HepG2 (cell line): ENCODE data around the gene CDK14. TPM values are rescaled to one million over a fixed set of nuclear protein-coding genes. Genes with fewer than 3 reads are reported as not detected.
A peak's percentile ranks its signal among the peaks of the same experiment; 100 is the strongest.

Experiments
- ATAC-seq: fragments of 200-7000 bp; cut with Tn5 transposase; 3 replicates; pipeline ENCODE4 v1.9.1; 2020; ENCODE audit warnings: mild to moderate bottlenecking, moderate library complexity
- BruUV-seq: library from RNA; stranded (reverse); fragments of 400-500 nt; replicated peaks from 2 replicates; lab custom pipeline; 2021; lab: Mats Ljungman, UMichigan
- CTCF ChIA-PET: fragments of 300-600 bp; formaldehyde crosslinking; extraction: SDS; loops from one replicate; lab custom pipeline; 2021; ENCODE audit warnings: low total read pairs, inconsistent platforms, low intra/inter-chr PET ratio; lab: Yijun Ruan, JAX
- POLR2A ChIA-PET: fragments of 350-600 bp; sonication (Branson Sonifier 250); formaldehyde crosslinking; loops from one replicate; lab custom pipeline; 2020; ENCODE audit warnings: antibody characterized with exemption, inconsistent platforms; lab: Yijun Ruan, JAX
- DNase-seq: peaks from one replicate; pipeline ENCODE4 v3.0.0-alpha.2; 2015; ENCODE audit warnings: low spot score
- FAIRE-seq: peaks from 3 replicates; lab custom pipeline; 2011; peaks lifted over from hg19 to GRCh38; lab: Jason Lieb, UNC
- H2AFZ ChIP-seq: one replicate; pipeline ENCODE4 v1.6.1; 2011; ENCODE audit warnings: low read length, inconsistent platforms
- H3K27ac ChIP-seq: fragments of 300-600 bp; 3 replicates; pipeline ENCODE4 v1.8.0; 2011; ENCODE audit warnings: mixed run types, mild to moderate bottlenecking, mixed read lengths, low read length, inconsistent platforms; ENCODE audit not compliant: insufficient read depth; ENCODE audit errors: extremely low read length
- H3K27me3 ChIP-seq, 2 experiments: fragments of 200-600 bp in 1 of 2; 2 replicates in 1 of 2; 3 replicates in 1 of 2; pipeline versions ENCODE4 v1.6.0 to v1.8.0; 2011; ENCODE audit warnings: low read length in 2 of 2, mild to moderate bottlenecking in 2 of 2, moderate library complexity in 2 of 2, inconsistent platforms in 1 of 2; ENCODE audit not compliant: insufficient read depth in 2 of 2, control insufficient read depth in 1 of 2
- H3K36me3 ChIP-seq, 2 experiments: fragments of 200-600 bp in 1 of 2; replicated peaks in 1 of 2; 2 replicates in 1 of 2; 3 replicates in 1 of 2; pipeline versions ENCODE4 v1.5.1 to v1.8.0; 2011; ENCODE audit warnings: low read length in 2 of 2, inconsistent platforms in 1 of 2; ENCODE audit not compliant: insufficient read depth in 2 of 2, control insufficient read depth in 1 of 2
- H3K4me1 ChIP-seq: 2 replicates; pipeline ENCODE4 v1.5.1; 2012; ENCODE audit warnings: low read length, inconsistent platforms; ENCODE audit not compliant: insufficient read depth
- H3K4me2 ChIP-seq: 2 replicates; pipeline ENCODE4 v1.6.0; 2011; ENCODE audit warnings: low read depth, low read length, inconsistent platforms
- H3K4me3 ChIP-seq, 3 experiments: fragments of 200-600 bp in 1 of 3; sonication (generic), shearing (Covaris generic) in 1 of 3; replicated peaks in 1 of 3; 2 replicates each; pipeline ENCODE4 v1.5.1; 2011 to 2016; ENCODE audit warnings: low read length in 3 of 3, inconsistent platforms in 2 of 3, low read depth in 2 of 3, mild to moderate bottlenecking in 2 of 3, control low read depth in 1 of 3, mixed read lengths in 1 of 3; ENCODE audit not compliant: insufficient read depth in 1 of 3
- H3K79me2 ChIP-seq: one replicate; pipeline ENCODE4 v1.6.1; 2011; ENCODE audit warnings: low read length, inconsistent platforms; ENCODE audit not compliant: insufficient read depth
- H3K9ac ChIP-seq: 2 replicates; pipeline ENCODE4 v1.6.0; 2011; ENCODE audit warnings: mild to moderate bottlenecking, low read depth, low read length, inconsistent platforms; ENCODE audit not compliant: insufficient read depth
- H3K9me3 ChIP-seq: 2 replicates; pipeline ENCODE4 v1.5.1; 2012; ENCODE audit warnings: mild to moderate bottlenecking, low read length
- H4K20me1 ChIP-seq: 2 replicates; pipeline ENCODE4 v1.6.0; 2011; ENCODE audit warnings: inconsistent platforms, mild to moderate bottlenecking, low read length, moderate library complexity; ENCODE audit not compliant: insufficient read depth
- ELF1 ChIP-seq: sonication (generic); formaldehyde crosslinking; IDR thresholded peaks from 2 replicates; pipeline ENCODE4 v1.4.0; 2020; ENCODE audit warnings: missing genetic modification reagents
- FOXK2 ChIP-seq: fragments of 450-650 bp; IDR thresholded peaks from 2 replicates; pipeline ENCODE4 v1.6.1; 2016
- MLLT10 ChIP-seq: sonication (generic); formaldehyde crosslinking; IDR thresholded peaks from 2 replicates; pipeline ENCODE4 v1.4.0; 2020; ENCODE audit warnings: missing genetic modification reagents
- POLR2A ChIP-seq, 2 experiments: IDR thresholded peaks; 2 replicates each; pipeline ENCODE4 v1.6.1; 2011; ENCODE audit warnings: low read depth in 2 of 2, low read length in 2 of 2, mild to moderate bottlenecking in 1 of 2, moderate library complexity in 1 of 2; ENCODE audit not compliant: insufficient read depth in 1 of 2
- ZNF121 ChIP-seq: sonication (generic); formaldehyde crosslinking; IDR thresholded peaks from 2 replicates; pipeline ENCODE4 v1.5.0; 2020; ENCODE audit warnings: mild to moderate bottlenecking, missing genetic modification reagents
- ZNF33A ChIP-seq: sonication (generic); formaldehyde crosslinking; IDR thresholded peaks from 2 replicates; pipeline ENCODE4 v1.5.1; 2020; ENCODE audit warnings: missing genetic modification reagents, mild to moderate bottlenecking, moderate library complexity, borderline replicate concordance
- WGBS: methylation state at CpG from one replicate; pipeline ENCODE4 v1.1.6; 2017; ENCODE audit warnings: low lambda C conversion rate; 5-methylcytosine and 5-hydroxymethylcytosine counted together
- in situ Hi-C: cut with HindIII; loops from 2 replicates; pipeline ENCODE4 v1.10.0; 2017; ENCODE audit warnings: low pct_unique_long_range_greater_than_20kb; ENCODE audit not compliant: extremely low pct_ligation_motif_present
- intact Hi-C: fragments of 100-400 bp; cut with micrococcal nuclease; formaldehyde crosslinking; loops from one replicate; pipeline ENCODE4 v1.10.0; 2022; ENCODE audit not compliant: unreplicated experiment
- polyA plus RNA-seq, 8 experiments: library from polyadenylated mRNA; depleted of rRNA in 3 of 8; stranded (reverse) in 7 of 8; unstranded in 1 of 8; fragments of >200 nt; fragmentation: Illumina TruSeq in 4 of 8; extraction: Trizol in 4 of 8; gene quantifications; 2 replicates each; pipeline versions ENCODE4 v1.2.1 to v1.2.3, GENCODE V29; 2011 to 2016; ENCODE audit warnings: low read depth in 4 of 8, missing spikeins in 1 of 8, mixed read lengths in 1 of 8; ENCODE audit not compliant: insufficient read depth in 1 of 8
- total RNA-seq, 5 experiments: library from RNA; depleted of rRNA; stranded (reverse); fragments of >200 nt; fragmentation: Illumina TruSeq; extraction: Trizol; gene quantifications; 2 replicates each; pipeline ENCODE4 v1.2.3, GENCODE V29; 2016; ENCODE audit warnings: low read depth in 1 of 5
- TF ChIP-seq, protein P1 (sequence below): sonication (generic); formaldehyde crosslinking; IDR thresholded peaks from 2 replicates; pipeline ENCODE4 v1.9.0; 2021; ENCODE audit warnings: missing genetic modification reagents, mild to moderate bottlenecking, borderline replicate concordance
- TF ChIP-seq, protein P2 (sequence below): sonication (generic); formaldehyde crosslinking; IDR thresholded peaks from 2 replicates; pipeline ENCODE4 v1.4.0; 2020; ENCODE audit warnings: mild to moderate bottlenecking, missing genetic modification reagents
- TF ChIP-seq, protein P3 (sequence below): sonication (generic); formaldehyde crosslinking; IDR thresholded peaks from 2 replicates; pipeline ENCODE4 v1.4.0; 2020; ENCODE audit warnings: missing genetic modification reagents, mild to moderate bottlenecking, borderline replicate concordance

The CDK14 gene
- total and polyA plus RNA-seq, 2 of the 13 experiments (the other 11 are each of a cell fraction or from before 2014, with no cell fraction given), result 0.26 to 0.71 TPM

DNA sequence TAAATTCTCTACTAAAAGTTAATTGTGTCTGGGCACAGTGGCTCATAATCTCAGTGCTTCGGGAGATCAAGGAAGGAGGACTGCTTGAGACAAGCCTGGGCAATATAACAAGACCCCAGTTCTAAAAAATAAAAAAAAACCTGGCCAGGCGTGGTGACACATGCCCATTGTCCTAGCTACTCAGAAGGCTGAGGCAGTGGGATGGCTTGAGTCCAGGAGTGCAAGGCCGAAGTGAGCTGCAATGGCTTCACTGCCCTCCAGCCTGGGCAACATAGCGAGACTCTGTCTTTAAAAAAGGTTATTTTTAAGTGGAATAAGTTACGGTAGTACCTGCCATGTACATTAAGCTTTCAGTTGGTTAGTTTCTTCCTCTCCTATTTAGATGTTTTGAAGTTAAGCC lies 28.9 kb downstream of the CDK14 start:
- no TSS peak for BruUV-seq
- WGBS, result 34% methylated on average over 5 of the region's 5 CpGs
- ATAC-seq (no peak), DNase-seq (no peak), FAIRE-seq (no peak)
- H3K36me3 ChIP-seq, result no peaks in the 10 kb centered on the region
- in situ Hi-C loops (no loop called here), intact Hi-C loops (no loop called here)
- H4K20me1 ChIP-seq, result no peaks in the 10 kb centered on the region
- no peak overlapping the region for H3K9ac ChIP-seq
- ChIA-PET POLR2A (no interaction called here), CTCF (no interaction called here)
- H3K27ac ChIP-seq, result no peak overlapping the region
- 0 out of 2 replicates have a peak, but pooled peaks have one; percentile 10 for TF ChIP-seq ZNF121
- TF ChIP-seq MLLT10 (CRISPR knock-in tag), result no peak
- no peak overlapping the region for H3K4me3 ChIP-seq
- H3K27me3 ChIP-seq, result no peaks in the 10 kb centered on the region
- no peaks in the 10 kb centered on the region for H3K4me1 ChIP-seq
- H2AFZ ChIP-seq, result no peak overlapping the region
- no peaks in the 10 kb centered on the region for H3K9me3 ChIP-seq
- H3K79me2 ChIP-seq, result no peaks in the 10 kb centered on the region
- H3K4me2 ChIP-seq, result no peak overlapping the region

DNA sequence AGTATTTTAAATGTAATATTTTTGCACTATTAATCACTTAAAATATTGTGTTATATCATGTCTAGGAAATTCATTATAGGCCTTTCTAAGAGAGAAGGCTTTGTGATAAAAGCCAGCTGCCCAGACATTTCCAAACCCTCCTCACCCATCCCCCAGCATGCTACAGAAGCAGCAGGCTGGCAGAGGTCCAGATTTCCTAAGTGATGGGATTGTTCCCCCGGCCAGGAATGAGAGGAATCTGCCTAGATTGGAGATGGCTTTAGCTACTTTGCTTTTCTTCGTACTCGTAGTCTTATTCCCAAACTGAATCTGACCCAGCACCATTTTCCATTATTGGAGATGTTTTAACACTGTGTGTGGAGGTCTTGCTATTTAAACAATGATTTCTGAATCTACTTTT lies 29.4 kb downstream of the CDK14 start:
- Histone ChIP-seq H3K27me3 (no peaks in the 10 kb centered on the region), H3K4me2 (no peak overlapping the region), H3K4me1 (no peaks in the 10 kb centered on the region), H4K20me1 (no peaks in the 10 kb centered on the region), H3K27ac (no peak overlapping the region), H3K79me2 (no peaks in the 10 kb centered on the region), H3K9ac (no peak overlapping the region), H3K4me3 (no peak overlapping the region), H3K9me3 (no peaks in the 10 kb centered on the region), H3K36me3 (no peaks in the 10 kb centered on the region), H2AFZ (no peak overlapping the region)
- CTCF ChIA-PET, result no interaction called here
- intact Hi-C loops (no loop called here), in situ Hi-C loops (no loop called here)
- 47% methylated on average over 3 of the region's 3 CpGs for WGBS
- BruUV-seq, result no TSS peak
- ATAC-seq (no peak), FAIRE-seq (no peak), DNase-seq (no peak)
- POLR2A ChIA-PET, result no interaction called here
- TF ChIP-seq, protein P1, sequence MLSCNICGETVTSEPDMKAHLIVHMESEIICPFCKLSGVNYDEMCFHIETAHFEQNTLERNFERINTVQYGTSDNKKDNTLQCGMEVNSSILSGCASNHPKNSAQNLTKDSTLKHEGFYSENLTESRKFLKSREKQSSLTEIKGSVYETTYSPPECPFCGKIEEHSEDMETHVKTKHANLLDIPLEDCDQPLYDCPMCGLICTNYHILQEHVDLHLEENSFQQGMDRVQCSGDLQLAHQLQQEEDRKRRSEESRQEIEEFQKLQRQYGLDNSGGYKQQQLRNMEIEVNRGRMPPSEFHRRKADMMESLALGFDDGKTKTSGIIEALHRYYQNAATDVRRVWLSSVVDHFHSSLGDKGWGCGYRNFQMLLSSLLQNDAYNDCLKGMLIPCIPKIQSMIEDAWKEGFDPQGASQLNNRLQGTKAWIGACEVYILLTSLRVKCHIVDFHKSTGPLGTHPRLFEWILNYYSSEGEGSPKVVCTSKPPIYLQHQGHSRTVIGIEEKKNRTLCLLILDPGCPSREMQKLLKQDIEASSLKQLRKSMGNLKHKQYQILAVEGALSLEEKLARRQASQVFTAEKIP (CRISPR knock-in tag), result no peak
- TF ChIP-seq POLR2A (IDR thresholded peaks at IDR 0.05; ENCODE audit: insufficient read depth in 1 of 2, low read depth in 2 of 2, low read length in 2 of 2) (no peak), ZNF33A (CRISPR knock-in tag) (no peak), ELF1 (CRISPR knock-in tag) (no peak), FOXK2 (no peak)
- TF ChIP-seq, protein P2, sequence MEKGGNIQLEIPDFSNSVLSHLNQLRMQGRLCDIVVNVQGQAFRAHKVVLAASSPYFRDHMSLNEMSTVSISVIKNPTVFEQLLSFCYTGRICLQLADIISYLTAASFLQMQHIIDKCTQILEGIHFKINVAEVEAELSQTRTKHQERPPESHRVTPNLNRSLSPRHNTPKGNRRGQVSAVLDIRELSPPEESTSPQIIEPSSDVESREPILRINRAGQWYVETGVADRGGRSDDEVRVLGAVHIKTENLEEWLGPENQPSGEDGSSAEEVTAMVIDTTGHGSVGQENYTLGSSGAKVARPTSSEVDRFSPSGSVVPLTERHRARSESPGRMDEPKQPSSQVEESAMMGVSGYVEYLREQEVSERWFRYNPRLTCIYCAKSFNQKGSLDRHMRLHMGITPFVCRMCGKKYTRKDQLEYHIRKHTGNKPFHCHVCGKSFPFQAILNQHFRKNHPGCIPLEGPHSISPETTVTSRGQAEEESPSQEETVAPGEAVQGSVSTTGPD (CRISPR knock-in tag), result no peak
- TF ChIP-seq, protein P3, sequence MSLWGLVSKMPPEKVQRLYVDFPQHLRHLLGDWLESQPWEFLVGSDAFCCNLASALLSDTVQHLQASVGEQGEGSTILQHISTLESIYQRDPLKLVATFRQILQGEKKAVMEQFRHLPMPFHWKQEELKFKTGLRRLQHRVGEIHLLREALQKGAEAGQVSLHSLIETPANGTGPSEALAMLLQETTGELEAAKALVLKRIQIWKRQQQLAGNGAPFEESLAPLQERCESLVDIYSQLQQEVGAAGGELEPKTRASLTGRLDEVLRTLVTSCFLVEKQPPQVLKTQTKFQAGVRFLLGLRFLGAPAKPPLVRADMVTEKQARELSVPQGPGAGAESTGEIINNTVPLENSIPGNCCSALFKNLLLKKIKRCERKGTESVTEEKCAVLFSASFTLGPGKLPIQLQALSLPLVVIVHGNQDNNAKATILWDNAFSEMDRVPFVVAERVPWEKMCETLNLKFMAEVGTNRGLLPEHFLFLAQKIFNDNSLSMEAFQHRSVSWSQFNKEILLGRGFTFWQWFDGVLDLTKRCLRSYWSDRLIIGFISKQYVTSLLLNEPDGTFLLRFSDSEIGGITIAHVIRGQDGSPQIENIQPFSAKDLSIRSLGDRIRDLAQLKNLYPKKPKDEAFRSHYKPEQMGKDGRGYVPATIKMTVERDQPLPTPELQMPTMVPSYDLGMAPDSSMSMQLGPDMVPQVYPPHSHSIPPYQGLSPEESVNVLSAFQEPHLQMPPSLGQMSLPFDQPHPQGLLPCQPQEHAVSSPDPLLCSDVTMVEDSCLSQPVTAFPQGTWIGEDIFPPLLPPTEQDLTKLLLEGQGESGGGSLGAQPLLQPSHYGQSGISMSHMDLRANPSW (CRISPR knock-in tag), result no peak
